CD8-positive, alpha-beta memory T cell (primary cell): ENCODE results near the gene CTRB1. TPM values are rescaled to one million over a fixed set of nuclear protein-coding genes. Genes with fewer than 3 reads are reported as not detected.
"Not testable (repeated sequence)": the region's sequence is repeated elsewhere in the genome, so short reads cannot be mapped to it uniquely, and the experiment has no call there.

Experiments used
- CTCF ChIA-PET: fragments of 350-600 bp; sonication (Branson Sonifier 250); formaldehyde crosslinking; loops from one replicate; lab custom pipeline; 2021; ENCODE audit warnings: antibody characterized with exemption; lab: Charles Lee
- POLR2A ChIA-PET: fragments of 350-600 bp; sonication (Branson Sonifier 250); formaldehyde crosslinking; loops from one replicate; lab custom pipeline; 2021; ENCODE audit warnings: antibody characterized with exemption; lab: Charles Lee
- DNase-seq, 5 donors: peaks; one replicate each; pipeline versions ENCODE4 v3.0.0 to v3.0.0-alpha.2; 2020 to 2022; ENCODE audit warnings: mixed read lengths in 1 of 5
- H3K27ac ChIP-seq: one replicate; pipeline ENCODE4 v1.7.0; 2013; ENCODE audit warnings: low read depth, mild to moderate bottlenecking, low read length, moderate library complexity
- H3K27me3 ChIP-seq: 2 replicates; pipeline ENCODE4 v1.7.0; 2013; ENCODE audit warnings: low read length, mild to moderate bottlenecking; ENCODE audit not compliant: insufficient read depth, poor library complexity, severe bottlenecking
- H3K36me3 ChIP-seq: 2 replicates; pipeline ENCODE4 v1.7.0; 2013; ENCODE audit warnings: mild to moderate bottlenecking, low read length, moderate library complexity; ENCODE audit not compliant: insufficient read depth
- H3K4me1 ChIP-seq: 2 replicates; pipeline ENCODE4 v1.7.0; 2013; ENCODE audit warnings: mild to moderate bottlenecking, low read length, moderate library complexity; ENCODE audit not compliant: insufficient read depth
- H3K4me3 ChIP-seq: 2 replicates; pipeline ENCODE4 v1.7.0; 2013; ENCODE audit warnings: mild to moderate bottlenecking, low read length
- H3K9me3 ChIP-seq: 2 replicates; pipeline ENCODE4 v1.7.0; 2013; ENCODE audit warnings: mild to moderate bottlenecking, low read length
- H3K27ac Mint-ChIP-seq, 8 donors: one replicate each; pipeline ENCODE4 v1.8.0; 2020 to 2021; ENCODE audit warnings: mixed read lengths in 8 of 8, mild to moderate bottlenecking in 6 of 8, inconsistent platforms in 3 of 8, moderate library complexity in 3 of 8
- H3K27me3 Mint-ChIP-seq, 2 donors: one replicate each; pipeline ENCODE4 v1.8.0; 2020 to 2021; ENCODE audit warnings: mixed read lengths in 2 of 2, mild to moderate bottlenecking in 1 of 2, moderate library complexity in 1 of 2
- H3K36me3 Mint-ChIP-seq, 3 donors: one replicate each; pipeline ENCODE4 v1.8.0; 2020 to 2021; ENCODE audit warnings: mixed read lengths in 3 of 3, inconsistent platforms in 1 of 3, mild to moderate bottlenecking in 1 of 3
- H3K4me1 Mint-ChIP-seq, 3 donors: one replicate each; pipeline ENCODE4 v1.8.0; 2020 to 2021; ENCODE audit warnings: mixed read lengths in 3 of 3, inconsistent platforms in 1 of 3, mild to moderate bottlenecking in 1 of 3
- H3K4me3 Mint-ChIP-seq, 7 donors: one replicate each; pipeline ENCODE4 v1.8.0; 2020 to 2021; ENCODE audit warnings: mixed read lengths in 7 of 7, mild to moderate bottlenecking in 6 of 7, moderate library complexity in 4 of 7, inconsistent platforms in 2 of 7
- H3K9me3 Mint-ChIP-seq, 5 donors: one replicate each; pipeline ENCODE4 v1.8.0; 2020 to 2022; ENCODE audit warnings: mixed read lengths in 5 of 5, mild to moderate bottlenecking in 3 of 5, moderate library complexity in 2 of 5, inconsistent platforms in 1 of 5
- polyA plus RNA-seq: library from polyadenylated mRNA; unstranded; fragments of 300-500 nt; fragmentation: Illumina TruSeq; gene quantifications from one replicate; pipeline ENCODE4 v1.2.3, GENCODE V29; 2021
- total RNA-seq, 2 experiments: library from RNA; stranded (reverse); gene quantifications; one replicate each; pipeline ENCODE4 v1.2.3, GENCODE V29; 2021

CTRB1 gene
- total and polyA plus RNA-seq, 3 experiments from 2014 or later, result not detected

DNA sequence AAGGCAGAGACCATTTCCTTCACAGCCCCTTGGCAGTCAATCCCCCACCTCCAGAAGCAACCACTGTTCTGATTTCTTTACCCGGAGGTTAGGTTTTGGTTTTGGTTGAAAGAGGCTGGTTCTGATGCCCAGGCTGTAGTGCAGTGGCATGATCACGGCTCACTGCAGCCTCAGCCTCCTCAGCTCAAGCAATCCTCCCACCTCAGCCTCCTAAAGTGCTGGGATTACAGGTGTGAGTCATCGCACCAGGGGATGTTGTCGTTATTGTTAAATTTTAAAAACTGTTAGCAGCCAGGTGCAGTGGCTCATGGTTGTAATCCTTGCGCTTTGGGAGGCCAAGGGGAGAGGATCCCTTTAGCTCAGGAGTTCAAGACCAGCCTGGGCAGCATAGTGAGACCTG, 8.8 kb upstream of the CTRB1 start:
- no peaks in the 10 kb centered on the region for H3K4me1 ChIP-seq
- no peak overlapping the region for H3K4me3 Mint-ChIP-seq
- H3K9me3 Mint-ChIP-seq, result no peaks in the 10 kb centered on the region
- POLR2A ChIA-PET, result no interaction called here
- H3K4me3 ChIP-seq, result no peak overlapping the region
- no peaks in the 10 kb centered on the region for H3K27me3 ChIP-seq
- H3K9me3 ChIP-seq, result no peaks in the 10 kb centered on the region
- no peak overlapping the region for H3K27ac ChIP-seq
- CTCF ChIA-PET, result interaction anchor here (1.6 to 1.7 kb wide), 2 partner anchors 23 to 24 kb away, joined by 3 to 8 read pairs; no protein-coding TSS in a partner anchor
- H3K27me3 Mint-ChIP-seq, result peaks cover 0 to 4% of the 10 kb centered on the region in 2 donors
- no peak for DNase-seq
- no peaks in the 10 kb centered on the region for H3K36me3 ChIP-seq
- no peak overlapping the region for H3K27ac Mint-ChIP-seq
- no peaks in the 10 kb centered on the region for H3K36me3 Mint-ChIP-seq
- no peaks in the 10 kb centered on the region for H3K4me1 Mint-ChIP-seq

DNA sequence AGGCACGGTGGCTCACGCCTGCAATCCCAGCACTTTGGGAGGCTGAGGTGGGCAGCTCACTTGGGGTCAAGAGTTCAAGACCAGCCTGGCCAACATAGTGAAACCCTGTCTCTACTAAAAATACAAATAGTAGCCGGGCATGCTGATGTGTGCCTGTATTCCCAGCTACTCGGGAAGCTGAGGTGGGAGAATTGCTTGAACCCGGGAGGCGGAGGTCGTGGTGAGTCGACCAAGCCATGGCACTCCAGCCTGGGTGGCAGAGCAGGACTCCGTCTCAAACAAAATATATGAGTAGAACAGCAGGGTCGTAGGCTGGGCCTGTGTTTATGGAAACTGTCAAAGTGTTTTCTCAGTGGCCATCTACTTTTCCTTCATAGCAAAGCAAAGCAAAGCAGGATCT, 7.5 kb upstream of the CTRB1 start:
- H3K4me3 ChIP-seq, POLR2A ChIA-PET, H3K4me1 Mint-ChIP-seq, DNase-seq, H3K27me3 ChIP-seq, H3K9me3 ChIP-seq, H3K27ac Mint-ChIP-seq, H3K27me3 Mint-ChIP-seq, H3K4me1 ChIP-seq, H3K36me3 Mint-ChIP-seq, H3K4me3 Mint-ChIP-seq, H3K36me3 ChIP-seq, H3K9me3 Mint-ChIP-seq, H3K27ac ChIP-seq: not testable (repeated sequence)
- CTCF ChIA-PET, result interaction anchor here (1.6 kb wide), 1 partner anchor 22 kb away, joined by 3 read pairs; no protein-coding TSS in a partner anchor

DNA sequence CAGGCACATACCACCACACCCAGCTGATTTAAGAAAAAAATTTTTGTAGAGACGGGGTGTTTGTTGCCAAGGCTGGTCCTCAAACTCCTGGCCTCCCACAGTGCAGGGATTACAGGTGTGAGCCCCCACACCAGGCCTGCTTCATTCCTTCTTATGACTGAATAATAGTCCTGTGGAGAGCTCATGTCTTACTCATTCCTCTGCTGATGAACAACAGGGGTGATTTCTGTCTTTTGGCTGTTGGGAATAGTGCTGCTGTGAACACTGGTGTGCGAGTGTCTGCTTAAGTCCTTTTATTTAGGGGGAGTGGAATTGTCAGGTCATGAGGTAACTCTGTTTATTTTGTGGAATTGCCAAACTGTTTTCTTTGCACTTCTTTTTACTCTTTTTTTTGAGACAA, 2.7 kb upstream of the CTRB1 start:
- POLR2A ChIA-PET, result no interaction called here
- H3K36me3 ChIP-seq, result no peaks in the 10 kb centered on the region
- H3K4me1 Mint-ChIP-seq, result peaks cover 7 to 16% (median 15%) of the 10 kb centered on the region in 3 donors
- peak overlapping the region in 1 of 8 donors; percentile 82 for H3K27ac Mint-ChIP-seq
- H3K27me3 Mint-ChIP-seq, result peaks cover 0 to 4% of the 10 kb centered on the region in 2 donors
- CTCF ChIA-PET, result interaction anchor here (0.9 to 2.7 kb wide), 2 partner anchors 16 to 17 kb away, joined by 3 to 7 read pairs; no protein-coding TSS in a partner anchor
- H3K9me3 Mint-ChIP-seq, result no peaks in the 10 kb centered on the region
- H3K4me3 ChIP-seq, result no peak overlapping the region
- H3K4me1 ChIP-seq, result peaks cover 9% of the 10 kb centered on the region
- H3K9me3 ChIP-seq, result no peaks in the 10 kb centered on the region
- no peak for DNase-seq
- H3K27ac ChIP-seq, result no peak overlapping the region
- H3K36me3 Mint-ChIP-seq, result no peaks in the 10 kb centered on the region
- H3K4me3 Mint-ChIP-seq, result no peak overlapping the region
- no peaks in the 10 kb centered on the region for H3K27me3 ChIP-seq

DNA sequence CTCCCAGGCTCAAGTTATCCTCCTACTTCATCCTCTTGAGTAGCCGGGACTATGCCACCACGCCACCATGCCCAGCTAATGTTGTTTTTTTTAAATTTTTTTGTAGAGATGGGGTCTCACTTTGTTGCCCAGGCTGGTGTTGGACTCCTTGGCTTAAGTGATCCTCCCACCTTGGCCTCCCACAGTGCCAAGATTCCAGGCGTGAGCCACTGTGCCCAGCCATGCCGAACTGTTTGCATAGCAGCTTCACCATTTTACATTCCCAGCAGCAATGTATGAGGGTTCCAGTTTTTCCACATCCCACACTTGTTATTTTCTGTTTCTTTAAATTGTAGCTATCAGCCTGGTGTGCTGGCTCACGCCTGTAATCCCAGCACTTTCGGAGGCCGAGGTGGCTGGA, 2.2 kb upstream of the CTRB1 start:
- H3K4me1 ChIP-seq, result peaks cover 9% of the 10 kb centered on the region
- Mint-ChIP-seq H3K36me3 (no peaks in the 10 kb centered on the region), H3K9me3 (no peaks in the 10 kb centered on the region), H3K27me3 (peaks cover 0 to 4% of the 10 kb centered on the region in 2 donors), H3K4me3 (no peak overlapping the region), H3K27ac (no peak overlapping the region), H3K4me1 (peaks cover 7 to 16% (median 15%) of the 10 kb centered on the region in 3 donors)
- no peak for DNase-seq
- no peaks in the 10 kb centered on the region for H3K27me3 ChIP-seq
- no peak overlapping the region for H3K4me3 ChIP-seq
- H3K27ac ChIP-seq, result no peak overlapping the region
- ChIA-PET CTCF (interaction anchor here (2.7 kb wide), 1 partner anchor 17 kb away, joined by 7 read pairs; no protein-coding TSS in a partner anchor), POLR2A (no interaction called here)
- no peaks in the 10 kb centered on the region for H3K9me3 ChIP-seq
- H3K36me3 ChIP-seq, result no peaks in the 10 kb centered on the region

DNA sequence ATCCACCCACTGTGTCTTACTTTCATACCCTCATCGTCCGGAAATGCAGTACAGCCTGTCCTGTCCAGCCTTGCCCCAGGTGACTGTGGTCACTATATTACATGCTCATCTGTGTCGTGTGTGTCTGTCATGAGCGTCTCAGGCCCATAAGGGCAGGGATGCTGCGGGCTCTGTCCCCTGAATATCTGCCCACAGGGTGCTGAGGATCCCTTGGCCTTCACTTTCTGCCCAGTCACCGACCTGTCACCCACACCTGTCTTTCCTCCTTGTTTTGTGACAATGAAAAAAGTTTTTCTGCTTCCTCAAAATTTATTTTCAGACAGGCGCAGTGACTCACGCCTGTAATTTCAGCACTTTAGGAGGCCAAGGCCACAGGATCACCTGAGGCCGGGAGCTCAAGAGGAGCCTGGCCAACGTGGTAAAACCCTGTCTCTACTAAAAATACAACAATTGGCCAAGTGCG, 1.4 kb upstream of the CTRB1 start:
- Histone ChIP-seq H3K27ac (no peak overlapping the region), H3K9me3 (no peaks in the 10 kb centered on the region), H3K4me1 (peaks cover 9% of the 10 kb centered on the region), H3K36me3 (no peaks in the 10 kb centered on the region), H3K4me3 (no peak overlapping the region), H3K27me3 (no peaks in the 10 kb centered on the region)
- H3K27me3 Mint-ChIP-seq, result peaks cover 0 to under 1% of the 10 kb centered on the region in 2 donors
- no peak overlapping the region for H3K4me3 Mint-ChIP-seq
- no peaks in the 10 kb centered on the region for H3K9me3 Mint-ChIP-seq
- no peaks in the 10 kb centered on the region for H3K36me3 Mint-ChIP-seq
- ChIA-PET POLR2A (no interaction called here), CTCF (interaction anchor here (2.7 kb wide), 1 partner anchor 18 kb away, joined by 7 read pairs; no protein-coding TSS in a partner anchor)
- H3K4me1 Mint-ChIP-seq, result peaks cover 7 to 16% (median 15%) of the 10 kb centered on the region in 3 donors
- peak overlapping the region in 1 of 8 donors; percentile 14 for H3K27ac Mint-ChIP-seq
- DNase-seq, result no peak

DNA sequence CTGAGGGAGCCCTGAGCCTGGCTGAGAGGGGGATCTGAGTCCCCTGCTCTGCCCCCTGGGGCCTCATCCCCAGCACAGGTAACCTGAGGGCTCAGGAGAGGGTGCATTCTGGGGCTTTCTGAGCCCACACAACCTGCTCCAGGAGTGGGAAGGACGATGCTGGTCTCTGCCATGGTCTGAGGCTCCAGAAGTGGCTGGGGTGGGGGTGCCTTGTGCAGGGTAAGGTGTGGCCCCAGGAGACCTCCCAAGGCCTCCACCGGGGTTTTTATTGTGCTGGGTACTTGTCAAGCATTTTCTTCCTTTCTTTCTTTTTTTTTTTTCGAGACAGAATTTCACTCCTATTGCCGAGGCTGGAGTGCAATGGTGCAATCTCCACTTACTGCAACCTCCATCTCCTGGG, 300 bp downstream of the CTRB1 start:
- POLR2A ChIA-PET, result no interaction called here
- no peak overlapping the region for H3K27ac ChIP-seq

DNA sequence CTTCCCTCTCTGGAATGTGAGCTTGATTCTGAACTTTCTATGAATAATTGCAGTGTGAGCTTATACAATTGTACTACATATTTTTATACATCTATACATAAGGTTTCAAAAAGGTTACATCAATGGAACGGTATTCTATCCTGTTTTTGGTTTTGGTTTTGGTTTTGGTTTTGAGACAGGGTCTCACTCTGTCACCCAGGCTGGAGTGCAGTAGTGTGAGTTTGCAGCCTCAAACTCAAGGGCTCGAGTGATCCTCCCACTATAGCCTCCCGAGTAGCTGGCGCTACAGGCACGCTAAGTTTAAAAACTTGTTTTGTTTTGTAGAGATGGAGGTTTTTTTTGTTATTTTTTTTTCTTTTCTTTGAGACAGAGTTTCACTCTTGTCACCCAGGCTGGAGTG, 1.1 kb downstream of the CTRB1 start:
- H3K4me3 Mint-ChIP-seq, result peak overlapping the region; percentile 73 to 93 (median 85)
- H3K27ac ChIP-seq, result no peak overlapping the region
- peaks cover 9% of the 10 kb centered on the region for H3K4me1 ChIP-seq
- H3K9me3 Mint-ChIP-seq, result no peaks in the 10 kb centered on the region
- ChIA-PET POLR2A (no interaction called here), CTCF (interaction anchor here (1.0 to 2.6 kb wide), 2 partner anchors 14 to 21 kb away, joined by 3 to 16 read pairs; no protein-coding TSS in a partner anchor)
- peaks cover 0 to 2% of the 10 kb centered on the region in 2 donors for H3K27me3 Mint-ChIP-seq
- no peaks in the 10 kb centered on the region for H3K9me3 ChIP-seq
- H3K4me3 ChIP-seq, result peak overlapping the region; percentile 59
- H3K36me3 ChIP-seq, result no peaks in the 10 kb centered on the region
- H3K4me1 Mint-ChIP-seq, result peaks cover 7 to 16% (median 15%) of the 10 kb centered on the region in 3 donors
- no peaks in the 10 kb centered on the region for H3K36me3 Mint-ChIP-seq
- H3K27me3 ChIP-seq, result no peaks in the 10 kb centered on the region
- peak overlapping the region; percentile 41 to 93 (median 87) for H3K27ac Mint-ChIP-seq
- peak in 1 of 5 donors; percentile 24 for DNase-seq

More for the DNA sequence above, 300 bp downstream of the CTRB1 start:
- H3K4me3 ChIP-seq, result no peak overlapping the region
- H3K27me3 Mint-ChIP-seq, result peaks cover 0 to under 1% of the 10 kb centered on the region in 2 donors
- no peak for DNase-seq
- peaks cover 9% of the 10 kb centered on the region for H3K4me1 ChIP-seq
- H3K27ac Mint-ChIP-seq, result peak overlapping the region in 3 of 8 donors; percentile 21 to 90 (median 43)
- no peaks in the 10 kb centered on the region for H3K27me3 ChIP-seq
- no peaks in the 10 kb centered on the region for H3K9me3 ChIP-seq
- no peaks in the 10 kb centered on the region for H3K9me3 Mint-ChIP-seq
- peaks cover 7 to 16% (median 15%) of the 10 kb centered on the region in 3 donors for H3K4me1 Mint-ChIP-seq
- peak overlapping the region in 2 of 7 donors; percentile 39 to 93 for H3K4me3 Mint-ChIP-seq
- no peaks in the 10 kb centered on the region for H3K36me3 Mint-ChIP-seq
- no peaks in the 10 kb centered on the region for H3K36me3 ChIP-seq
- CTCF ChIA-PET, result interaction anchor here (1.0 to 2.7 kb wide), 4 partner anchors 15 to 20 kb away, joined by 3 to 16 read pairs (median 5); no protein-coding TSS in a partner anchor

DNA sequence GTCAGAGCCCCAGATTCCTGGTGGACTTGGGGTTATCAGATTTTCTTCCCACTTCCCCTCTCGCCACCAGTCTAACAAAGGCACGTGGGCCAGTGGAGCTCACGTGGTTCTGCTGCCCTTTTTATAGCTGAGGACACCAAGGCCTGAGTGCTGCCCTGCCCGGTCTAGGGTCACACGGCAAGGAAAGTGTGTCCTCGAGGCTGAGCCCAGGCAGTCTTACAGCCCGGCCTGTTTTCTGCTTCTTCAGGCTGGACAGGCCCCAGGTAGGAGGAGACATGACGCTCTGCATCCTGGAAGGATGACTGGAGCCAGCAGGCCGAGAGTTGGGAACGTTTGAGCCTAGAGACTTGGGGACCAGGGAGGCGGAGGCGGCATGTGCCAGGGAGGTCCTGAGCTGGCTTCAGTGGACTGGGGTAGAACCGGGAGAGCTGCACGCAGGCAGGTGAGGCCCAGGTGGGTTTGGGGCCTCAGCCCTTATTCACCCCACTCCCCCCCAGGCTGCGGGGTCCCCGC, 3.5 kb downstream of the CTRB1 start:
- DNase-seq, result no peak
- Mint-ChIP-seq H3K27ac (peak overlapping the region in 1 of 8 donors; percentile 58), H3K4me1 (peaks cover 7 to 16% (median 15%) of the 10 kb centered on the region in 3 donors), H3K27me3 (peaks cover 1 to 2% of the 10 kb centered on the region in 2 donors), H3K4me3 (no peak overlapping the region), H3K9me3 (no peaks in the 10 kb centered on the region), H3K36me3 (no peaks in the 10 kb centered on the region)
- Histone ChIP-seq H3K4me3 (no peak overlapping the region), H3K27me3 (no peaks in the 10 kb centered on the region), H3K27ac (no peak overlapping the region), H3K36me3 (no peaks in the 10 kb centered on the region), H3K4me1 (peaks cover 9% of the 10 kb centered on the region), H3K9me3 (no peaks in the 10 kb centered on the region)
- ChIA-PET CTCF (no interaction called here), POLR2A (no interaction called here)
